CD4-positive, alpha-beta T cell treated with Interleukin-10 for 1 hour (primary cell): Measurements from ENCODE around the gene SLC22A4.

Source experiments
- DNase-seq: peaks from one replicate; pipeline ENCODE4 v3.0.0-alpha.2; 2020

SLC22A4 gene

DNA sequence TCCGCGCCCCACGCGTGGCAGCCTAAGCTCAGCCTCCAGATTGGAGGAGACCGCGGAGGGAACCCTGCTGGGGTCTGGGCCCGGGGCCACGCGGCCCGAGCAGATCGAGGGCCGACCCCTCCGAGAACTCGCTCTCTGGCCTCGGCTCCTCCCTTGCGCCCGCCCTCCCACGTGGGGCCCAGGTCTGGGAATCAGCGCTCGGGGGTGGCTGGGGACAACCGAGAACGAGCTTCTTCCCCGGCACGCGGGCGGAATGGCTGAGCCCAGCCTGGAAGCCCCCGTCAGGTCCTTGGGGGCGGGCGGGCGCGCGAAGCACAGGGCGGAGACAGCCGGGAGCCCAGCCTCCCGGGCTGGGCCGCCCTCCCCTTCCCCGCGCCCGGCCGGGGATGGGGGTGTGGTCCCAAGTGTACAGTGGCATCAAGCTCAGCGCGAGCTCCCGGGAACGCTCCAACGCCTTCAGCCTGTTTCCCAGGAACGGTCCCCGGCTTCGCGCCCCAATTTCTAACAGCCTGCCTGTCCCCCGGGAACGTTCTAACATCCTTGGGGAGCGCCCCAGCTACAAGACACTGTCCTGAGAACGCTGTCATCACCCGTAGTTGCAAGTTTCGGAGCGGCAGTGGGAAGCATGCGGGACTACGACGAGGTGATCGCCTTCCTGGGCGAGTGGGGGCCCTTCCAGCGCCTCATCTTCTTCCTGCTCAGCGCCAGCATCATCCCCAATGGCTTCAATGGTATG lies at the start of gene SLC22A4:
Gene SLC22A4, plus strand, starts transcription at position 403 of the 736 bp plus-strand sequence. Its CDS starts 223 bp downstream, at position 626.
- DNase-seq, result peak; percentile 69

DNA sequence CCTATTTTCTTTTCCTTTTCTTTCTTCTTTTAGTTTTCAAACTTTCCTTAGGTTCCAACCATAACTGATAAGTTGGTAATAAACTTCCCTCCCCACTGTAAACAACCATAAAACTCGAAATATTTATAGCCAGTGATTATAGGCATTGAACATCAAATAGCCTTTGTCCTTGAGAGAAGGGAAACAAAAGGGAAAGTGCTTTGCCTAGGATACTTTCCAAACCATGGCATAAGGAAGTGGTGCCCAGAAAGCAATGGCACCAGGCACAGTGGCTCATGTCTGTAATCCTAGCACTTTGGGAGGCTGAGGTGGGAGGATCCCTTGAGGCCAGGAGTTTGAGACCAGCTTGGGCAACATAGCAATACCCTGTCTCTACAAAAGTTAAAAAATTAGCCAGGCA lies 48.6 kb upstream of the SLC22A4 start:
- no peak for DNase-seq

DNA sequence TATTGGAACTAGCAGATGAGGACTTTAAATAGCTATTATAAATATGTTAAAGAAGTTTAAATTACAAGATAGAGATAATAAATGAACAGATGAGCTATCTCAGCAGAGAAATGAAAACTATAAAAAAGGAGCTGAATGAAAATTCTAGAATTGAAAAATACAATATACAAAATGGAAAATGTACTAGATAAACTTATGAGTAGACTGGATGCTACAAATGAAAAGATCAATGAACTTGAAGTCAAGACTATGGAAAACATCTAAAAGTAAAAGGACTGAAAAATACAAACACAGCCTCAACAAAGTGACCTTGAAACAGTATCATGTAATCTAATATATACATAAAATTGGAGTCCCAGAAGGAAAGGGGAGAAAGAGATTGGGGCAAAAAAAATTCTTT lies 47.4 kb upstream of the SLC22A4 start:
- no peak for DNase-seq

DNA sequence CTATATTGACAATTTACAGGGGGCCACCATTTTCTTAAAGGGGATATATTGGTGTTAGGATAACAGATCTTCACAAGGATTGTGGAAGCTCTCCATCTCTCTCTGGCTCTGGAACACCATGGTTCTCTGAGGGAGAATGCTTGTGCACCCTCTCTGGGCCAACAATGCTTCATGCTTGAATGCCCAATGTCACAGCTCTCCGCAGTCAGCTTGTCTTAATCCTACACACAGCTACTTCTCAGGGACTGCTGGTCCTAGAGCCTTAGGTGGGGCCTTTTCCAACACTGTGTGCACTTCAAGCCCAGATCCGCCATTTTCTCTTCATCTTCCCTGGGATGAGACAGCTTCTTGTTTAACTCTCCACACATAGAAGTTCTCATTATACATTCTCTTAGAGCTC lies 43.6 kb upstream of the SLC22A4 start:
- DNase-seq, result no peak

DNA sequence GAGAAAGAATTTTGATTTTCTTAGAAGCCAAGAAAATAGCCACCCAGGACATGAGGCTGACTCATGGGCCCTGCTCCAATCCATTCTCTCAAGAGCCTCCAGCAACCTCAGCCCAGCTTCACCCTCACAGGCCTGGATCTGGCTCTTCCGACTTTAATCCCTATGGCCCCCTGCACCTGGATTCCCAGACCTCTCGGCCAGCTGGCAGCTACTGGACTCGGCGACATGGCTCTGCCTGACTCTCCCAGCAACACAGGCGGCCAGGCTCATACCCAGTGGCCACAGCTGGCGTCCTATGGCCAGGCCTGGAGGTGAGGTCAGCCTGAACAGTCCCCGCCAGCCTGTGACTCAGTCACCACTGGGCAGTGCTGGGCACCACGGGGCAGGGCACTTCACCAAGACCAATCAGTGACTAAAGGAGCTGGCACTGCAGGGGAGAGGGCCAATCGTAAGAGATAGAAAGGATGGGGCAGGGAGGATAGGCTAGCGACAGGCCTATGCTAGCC lies 42.9 kb upstream of the SLC22A4 start:
- no peak for DNase-seq

DNA sequence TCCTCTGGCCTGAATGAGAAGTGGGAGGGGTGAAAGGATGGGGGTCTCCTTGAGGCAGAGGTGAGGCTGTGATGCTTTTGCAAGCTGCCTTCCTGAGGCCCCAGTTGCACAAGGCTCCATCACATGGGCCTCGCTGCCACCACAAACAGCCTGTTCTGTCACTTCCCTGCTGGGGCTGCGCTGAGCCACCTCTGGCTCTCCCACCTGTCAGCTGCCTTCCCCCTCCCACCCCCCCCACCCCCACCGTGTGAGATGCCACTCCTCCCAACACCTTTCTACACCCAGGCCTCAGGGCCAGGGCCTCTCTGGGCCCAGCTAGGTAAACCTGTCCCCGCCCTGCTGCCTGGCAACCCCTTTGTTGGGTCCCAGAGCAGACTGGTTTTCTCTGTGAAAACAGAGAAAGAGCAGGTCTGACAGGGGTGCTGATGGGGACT lies 41.2 kb upstream of the SLC22A4 start:
- no peak for DNase-seq

DNA sequence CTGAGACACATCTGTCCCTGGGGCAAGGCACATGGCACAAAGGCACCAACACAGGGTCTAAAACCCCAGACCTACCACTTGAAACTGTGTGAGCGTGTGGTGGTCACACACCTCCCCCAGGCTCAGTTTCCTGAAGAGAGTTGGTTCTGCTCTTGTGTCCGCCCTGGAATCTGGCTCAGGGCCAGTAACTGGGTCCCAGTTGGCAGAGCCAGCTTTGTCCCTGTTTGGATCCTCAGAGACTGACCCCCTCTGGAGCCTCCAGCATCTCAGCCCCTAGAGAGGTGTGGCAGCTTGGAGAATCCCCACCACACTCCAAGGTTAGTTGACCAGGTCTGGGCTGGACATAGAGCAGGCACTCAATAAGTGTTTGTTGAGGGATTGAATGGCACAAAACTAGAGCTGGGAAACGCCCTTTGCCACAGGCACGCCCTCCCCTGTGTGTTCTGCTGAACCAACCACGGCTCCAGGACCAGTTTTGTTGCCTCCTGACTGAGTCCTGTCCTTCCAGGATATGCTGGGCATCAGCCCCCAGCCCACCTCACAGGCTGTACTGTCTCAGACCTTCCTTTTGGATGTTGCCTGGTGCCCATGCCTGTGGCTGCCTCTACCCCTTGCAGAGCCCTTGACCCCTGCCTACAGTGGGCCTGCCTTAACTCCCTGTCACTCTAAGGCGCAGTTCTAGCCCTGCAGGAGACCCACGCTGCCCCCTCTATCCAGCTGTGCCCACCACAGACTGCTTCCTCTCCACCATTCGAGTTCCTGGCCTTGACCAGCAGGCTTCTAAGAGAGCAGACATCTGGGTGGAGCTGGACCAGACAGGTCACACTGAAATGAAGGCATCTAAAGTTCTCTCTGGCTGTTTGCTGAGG lies 40.5 kb upstream of the SLC22A4 start:
- DNase-seq, result no peak

DNA sequence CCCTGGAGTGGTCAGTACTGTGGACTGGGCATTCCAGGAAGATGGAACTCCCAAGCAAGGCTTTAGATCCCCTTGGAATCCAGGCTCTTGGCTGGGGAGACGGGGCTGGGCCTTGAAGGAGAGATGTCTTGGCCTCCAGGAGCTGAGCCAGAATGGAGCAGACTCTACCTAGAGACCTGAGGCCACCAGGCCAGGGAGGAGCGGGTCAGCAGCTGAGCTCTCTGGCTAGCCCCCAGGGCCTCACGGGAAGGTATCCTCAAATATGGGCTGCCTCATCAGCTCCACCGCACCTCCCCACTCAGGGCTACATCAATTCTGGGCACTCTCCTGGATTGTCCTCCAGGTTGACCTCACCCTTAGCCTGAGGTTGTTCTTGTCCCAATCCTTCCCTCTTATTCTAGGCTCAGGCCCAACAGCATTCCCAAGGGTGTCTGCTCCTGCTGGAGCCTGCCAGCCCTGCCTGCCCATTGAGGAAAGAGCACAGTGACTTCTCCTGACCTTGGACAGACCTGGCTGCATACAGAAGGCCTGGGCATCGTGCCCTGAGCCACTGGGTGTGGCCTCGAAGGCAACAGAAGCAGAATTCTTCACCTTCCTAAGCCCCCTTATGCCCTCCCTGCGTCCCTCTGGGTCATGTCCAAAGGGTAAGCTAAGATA lies 39.7 kb upstream of the SLC22A4 start:
- no peak for DNase-seq

DNA sequence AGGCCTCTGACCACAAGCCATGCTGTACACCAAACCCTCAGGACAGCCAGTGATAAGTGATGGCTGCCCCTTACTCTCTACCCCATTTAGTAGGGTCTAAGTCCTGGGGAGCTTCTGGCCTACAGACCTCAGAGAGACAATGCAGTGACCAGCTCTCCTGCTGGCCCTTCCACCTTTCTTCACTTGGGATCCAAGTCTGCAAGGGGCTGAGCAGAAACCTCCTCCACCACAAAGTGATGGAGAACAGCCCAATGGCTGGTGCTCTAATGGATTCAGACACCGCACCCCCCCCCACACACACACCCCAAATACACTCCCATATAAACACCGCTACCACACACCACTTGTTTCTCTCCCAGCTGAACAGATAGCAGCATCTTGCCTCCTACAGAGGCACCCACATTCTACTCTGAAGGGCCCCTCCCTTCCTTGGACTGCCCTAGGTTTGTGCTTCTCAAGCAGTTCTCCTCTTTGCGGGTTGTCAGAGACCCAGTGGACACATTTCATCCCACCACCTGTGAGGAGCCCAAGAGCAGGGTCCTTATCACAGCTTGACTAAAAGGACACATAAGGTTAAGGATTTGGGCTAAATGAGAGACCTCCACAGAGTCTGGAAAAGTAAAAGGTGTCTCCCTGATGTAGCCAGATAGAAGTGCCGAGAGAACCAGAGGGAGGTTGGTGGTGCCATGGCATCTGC lies 38.0 kb upstream of the SLC22A4 start:
- DNase-seq, result no peak

DNA sequence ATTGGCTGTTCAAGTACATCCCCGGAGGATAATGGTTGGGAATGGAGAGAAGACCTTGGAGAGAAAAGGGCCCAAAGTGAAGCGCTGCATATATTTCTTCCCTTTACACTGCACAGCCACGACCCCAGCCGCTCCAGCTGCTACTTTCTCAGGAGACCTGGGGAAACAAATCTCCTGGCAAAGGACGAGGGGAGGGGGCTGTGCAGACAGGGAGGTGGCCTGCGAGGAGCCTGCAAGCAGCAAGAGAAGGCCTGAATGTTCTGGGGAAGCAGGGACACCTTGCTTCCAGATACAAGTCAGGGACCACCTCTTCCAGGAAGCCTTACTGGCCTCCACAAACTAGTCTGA lies 37.4 kb upstream of the SLC22A4 start:
- DNase-seq, result no peak

DNA sequence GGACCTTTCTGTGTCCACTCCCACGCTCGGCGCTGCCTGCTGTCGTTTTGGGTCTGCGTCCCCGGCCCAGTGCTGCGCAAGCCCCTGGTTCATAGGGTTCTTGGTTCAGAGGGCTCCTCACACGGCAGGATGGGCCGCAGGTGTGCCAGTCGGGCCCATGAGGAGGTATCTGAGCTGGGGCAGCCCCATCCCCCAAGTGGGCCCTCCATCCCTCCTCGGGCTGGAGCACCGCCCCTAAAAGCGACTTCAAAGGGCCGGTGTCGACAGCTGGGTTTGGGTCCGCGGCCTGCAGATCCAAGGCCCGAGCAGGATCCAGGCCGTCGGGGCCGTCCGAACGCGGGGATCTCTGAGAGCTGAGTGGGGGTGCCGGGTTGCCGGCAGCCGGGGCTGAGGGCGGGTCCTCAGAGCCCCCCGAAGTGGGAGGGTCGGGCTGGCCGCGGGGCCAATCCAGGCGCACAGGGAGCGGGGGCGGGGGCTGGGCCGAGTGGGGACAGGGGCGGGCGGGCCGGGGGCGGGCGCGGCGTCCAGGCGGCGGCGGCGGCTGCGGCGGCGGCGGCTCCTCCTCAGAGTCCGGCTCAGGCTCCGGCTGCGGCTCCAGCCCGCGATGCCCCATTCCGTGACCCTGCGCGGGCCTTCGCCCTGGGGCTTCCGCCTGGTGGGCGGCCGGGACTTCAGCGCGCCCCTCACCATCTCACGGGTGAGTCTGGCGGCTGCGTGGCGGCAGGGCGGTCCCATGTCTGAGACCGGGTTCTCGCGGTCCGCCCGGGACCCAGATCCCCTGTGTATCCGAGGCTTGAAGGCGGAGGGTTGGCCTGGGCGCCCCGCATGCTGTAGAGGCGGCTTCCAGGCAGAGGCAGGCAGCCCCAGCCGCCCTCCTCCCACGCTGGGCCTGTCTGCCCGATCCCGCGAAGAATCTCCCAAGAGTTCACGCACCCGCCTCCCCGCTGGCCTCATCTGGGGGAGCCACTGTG lies 36.8 kb upstream of the SLC22A4 start, which contains the start of gene PDLIM4:
Gene PDLIM4, plus strand, starts transcription at position 566 of the 971 bp plus-strand sequence. Its CDS starts 39 bp downstream, at position 605.
- no peak for DNase-seq

DNA sequence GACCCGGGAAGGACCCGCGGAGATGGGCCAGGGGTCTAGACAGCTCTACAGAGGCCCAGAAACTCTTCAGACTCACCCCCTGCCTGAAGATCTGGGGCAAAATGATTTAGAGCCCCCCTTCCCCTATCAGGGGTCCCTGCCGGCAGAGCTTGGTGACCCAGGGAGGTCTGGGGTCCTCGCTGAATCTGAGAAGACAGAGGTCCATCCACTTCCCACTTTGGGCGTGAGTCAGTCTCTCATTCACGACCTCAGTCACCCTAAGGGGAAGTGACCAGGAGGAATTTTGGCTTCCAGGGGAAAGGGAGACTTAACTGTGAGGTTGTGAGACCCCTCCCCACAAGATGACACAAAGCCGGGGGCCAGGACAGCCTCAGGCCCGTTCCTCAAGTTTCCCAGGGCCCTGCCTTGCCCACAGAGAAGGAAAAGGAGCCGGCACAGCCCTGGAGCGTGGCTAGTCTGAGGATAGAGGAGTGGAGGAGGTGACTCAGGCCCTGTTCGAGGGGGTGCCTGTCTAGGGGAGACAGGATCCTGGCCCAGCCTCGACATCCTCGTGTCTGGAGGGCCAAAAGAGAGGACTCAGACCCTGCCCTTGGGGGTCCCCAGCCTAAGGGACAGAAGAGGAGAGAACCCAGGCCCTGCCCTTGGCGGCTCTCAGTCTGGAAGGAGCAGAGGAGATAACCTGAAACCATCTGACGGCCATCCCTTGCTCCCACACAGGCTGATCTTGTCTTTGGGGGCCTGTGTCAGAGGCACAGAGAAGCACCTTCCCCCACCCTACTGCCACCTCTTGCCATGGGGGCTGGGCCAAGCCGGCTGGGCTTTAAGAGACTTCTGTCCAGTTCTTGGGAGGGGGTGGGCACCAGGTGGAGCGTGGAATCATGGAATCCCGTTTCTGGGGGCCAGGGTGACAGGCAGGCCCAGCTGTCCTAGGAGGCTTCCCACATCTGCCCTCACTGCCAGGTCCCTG lies 35.8 kb upstream of the SLC22A4 start:
- no peak for DNase-seq

DNA sequence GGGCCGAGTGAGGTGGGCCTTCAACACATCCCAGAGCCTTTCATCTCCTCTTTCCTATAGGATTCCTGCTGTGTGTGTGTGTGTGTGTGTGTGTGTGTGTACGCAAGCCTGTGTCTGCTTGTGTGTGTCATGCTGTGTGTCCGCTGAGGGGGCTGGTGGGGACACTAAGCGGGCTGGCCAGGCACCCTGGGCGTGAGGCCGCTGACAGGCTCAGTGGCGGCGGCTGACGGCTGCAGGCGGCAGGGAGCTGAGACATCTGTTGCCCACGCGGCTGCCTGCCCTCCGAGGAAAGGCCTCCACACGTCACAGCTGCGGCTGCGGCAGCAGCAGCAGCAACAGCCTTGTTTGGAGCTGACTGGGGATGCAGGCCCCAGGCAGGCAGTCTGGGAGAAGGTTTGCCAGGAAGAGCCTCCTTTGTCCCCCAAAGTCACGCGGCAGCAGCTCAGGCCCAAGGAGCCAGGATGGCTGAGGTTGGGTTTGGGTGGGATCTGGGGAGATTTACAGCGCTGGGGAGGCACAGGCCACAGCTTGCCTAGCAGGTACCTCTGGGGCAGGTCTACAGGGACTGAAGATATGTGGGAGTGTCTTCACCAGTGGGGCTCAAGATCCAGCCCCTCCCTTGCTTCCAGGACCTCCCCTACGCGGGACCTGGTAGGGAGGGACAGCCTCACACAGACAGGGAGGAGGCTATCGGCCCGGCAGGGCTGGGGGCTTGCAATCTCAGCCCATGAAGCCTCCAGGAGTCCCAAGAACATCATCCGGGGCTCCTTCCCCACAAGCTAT lies 34.9 kb upstream of the SLC22A4 start:
- no peak for DNase-seq

DNA sequence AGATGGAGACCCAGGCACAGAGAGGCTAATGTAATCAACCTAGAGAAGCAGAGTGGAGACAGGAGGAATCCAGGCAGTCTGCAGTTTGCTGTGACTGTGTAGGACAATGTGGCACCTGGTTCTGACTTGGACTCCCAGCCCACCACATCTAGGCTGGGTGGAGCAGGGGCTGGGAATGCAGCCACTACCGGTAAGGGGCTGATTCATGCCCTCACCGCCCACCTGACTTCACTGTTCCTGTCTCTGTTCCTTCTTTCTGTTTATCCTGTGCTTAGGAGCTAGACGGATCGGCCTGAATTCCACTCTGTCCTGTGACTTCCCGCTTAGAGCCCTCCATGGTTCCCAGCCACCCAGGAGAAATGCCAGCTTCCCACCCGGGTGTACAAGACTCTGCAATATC lies 34.1 kb upstream of the SLC22A4 start:
- DNase-seq, result no peak

DNA sequence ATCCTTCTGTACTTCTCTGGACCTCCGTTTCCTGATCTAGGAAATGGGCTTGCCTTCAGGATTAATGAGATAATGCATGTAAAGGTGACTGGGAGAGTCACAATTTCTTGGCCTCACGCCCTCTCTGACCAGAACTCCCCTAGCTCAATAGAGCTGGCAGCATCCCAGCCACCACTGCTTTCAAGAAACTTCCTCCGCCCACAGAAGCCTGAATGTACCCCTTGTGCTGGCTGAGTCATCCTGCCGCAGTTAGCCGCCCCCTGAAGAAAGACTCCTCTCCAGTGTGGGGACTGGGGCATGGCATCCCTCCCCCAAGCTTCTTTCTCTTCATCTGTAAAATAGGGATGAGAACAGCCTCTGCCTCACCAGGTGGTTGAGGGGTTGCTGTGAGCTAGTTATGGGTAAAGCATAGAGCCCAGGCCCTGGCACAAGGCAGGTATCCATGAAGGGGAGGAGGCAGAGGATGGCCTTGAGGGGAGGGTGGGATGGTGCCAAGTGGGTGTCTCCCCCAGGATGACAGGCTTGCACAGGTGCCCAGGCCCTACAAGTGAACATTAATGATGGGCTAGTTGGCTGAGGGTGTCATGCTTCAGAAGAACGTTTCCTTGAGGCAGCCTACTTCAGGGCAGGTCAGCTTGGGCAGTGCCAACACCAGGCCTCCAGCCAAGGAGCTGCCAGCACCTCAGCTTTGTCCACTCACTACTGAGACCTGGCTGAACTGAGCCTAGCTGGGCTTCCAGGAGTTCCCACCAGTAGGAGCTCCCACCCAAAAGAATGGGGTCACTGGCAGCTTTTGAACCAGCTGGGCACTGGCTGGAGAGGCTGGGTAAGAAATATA lies 33.3 kb upstream of the SLC22A4 start:
- no peak for DNase-seq

DNA sequence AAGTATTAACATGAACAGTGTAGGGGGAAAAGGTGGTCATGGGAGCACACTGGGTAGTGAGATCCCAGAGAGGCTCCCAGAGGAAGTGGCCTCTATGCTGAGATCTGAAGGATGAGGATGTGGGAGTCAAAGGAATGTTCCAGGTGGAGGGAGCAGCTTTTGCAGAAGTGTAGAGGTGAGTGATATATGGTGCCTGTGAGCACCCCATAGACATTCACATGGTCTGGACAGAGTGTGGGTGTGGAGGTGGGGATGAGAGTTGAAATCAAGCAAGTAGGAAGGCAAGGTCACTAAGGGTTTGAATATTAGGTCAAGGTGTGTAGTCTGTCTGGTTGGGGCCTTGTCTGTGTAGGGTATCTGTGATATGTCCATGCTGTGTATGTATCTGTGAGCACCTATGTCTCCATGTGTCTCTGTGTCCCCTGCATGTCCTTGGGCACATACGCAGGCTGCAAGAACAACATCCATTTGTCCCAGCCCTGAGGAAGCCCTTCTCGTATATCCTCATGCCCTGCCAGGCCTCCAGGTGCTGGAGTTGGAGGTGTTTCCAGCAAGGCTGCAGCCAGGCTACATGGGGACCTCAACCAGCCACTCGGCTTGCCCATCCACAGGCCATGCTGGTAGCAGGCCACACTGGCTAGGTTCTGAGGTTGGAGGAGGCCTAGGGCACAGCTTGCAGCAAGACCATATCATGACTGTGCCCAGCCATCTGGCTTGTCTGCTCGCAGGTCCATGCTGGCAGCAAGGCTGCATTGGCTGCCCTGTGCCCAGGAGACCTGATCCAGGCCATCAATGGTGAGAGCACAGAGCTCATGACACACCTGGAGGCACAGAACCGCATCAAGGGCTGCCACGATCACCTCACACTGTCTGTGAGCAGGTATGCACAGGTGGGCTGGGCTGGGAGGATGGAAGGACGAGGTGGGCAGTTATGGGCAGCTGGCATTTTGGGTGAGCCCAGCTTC lies 32.0 kb upstream of the SLC22A4 start:
- no peak for DNase-seq

DNA sequence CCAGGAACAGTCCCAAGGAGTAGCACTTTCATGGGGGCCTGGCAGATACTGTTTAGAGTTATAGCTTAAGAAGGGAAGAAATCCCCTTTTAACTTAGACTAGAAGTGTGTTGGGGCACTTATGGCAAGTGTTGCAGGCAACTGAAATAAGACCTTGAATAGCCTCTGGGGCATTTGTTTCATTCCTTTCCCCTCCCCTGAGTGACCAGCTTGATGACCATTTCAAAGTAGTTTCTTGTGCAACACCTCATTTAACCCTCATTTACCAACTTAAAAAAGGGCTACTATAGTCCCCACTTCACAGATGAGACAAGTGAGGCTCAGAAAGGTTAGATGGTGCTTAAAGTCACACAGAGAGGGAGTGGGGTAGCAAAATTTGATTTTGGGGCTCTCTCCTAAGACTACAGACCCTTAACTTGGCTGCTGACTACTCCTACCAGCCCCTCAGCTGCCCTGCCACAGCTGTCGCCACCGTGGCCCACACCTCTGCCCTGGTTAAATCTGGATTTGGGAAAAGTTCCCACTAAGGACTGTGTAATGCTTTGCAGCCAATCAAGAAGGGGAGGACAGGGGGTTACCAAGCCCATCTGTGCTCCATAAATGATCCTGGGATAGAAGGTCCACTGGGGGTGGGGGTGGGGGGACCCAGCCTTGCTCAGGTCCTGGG lies 31.2 kb upstream of the SLC22A4 start:
- DNase-seq, result no peak
